ENCODE results near the gene KIF21A.

The KIF21A gene

GRCh38 chr12:39402922-39403321 is 40.0 kb downstream of the KIF21A start:
- no peak overlapping the region for H3K4me3 ChIP-seq (IDR thresholded peaks at IDR 0.05; ENCODE audit: insufficient read depth, low read depth, low read length)
- TF ChIP-seq CTCF (conservative IDR thresholded peaks at IDR 0.05; ENCODE audit: low read depth, low read length), result no peak
- H3K79me2 ChIP-seq (ENCODE audit: insufficient read depth, low read depth), result peaks cover 76% of the 10 kb centered on the region
- no peak overlapping the region for H2AFZ ChIP-seq (ENCODE audit: low read depth)
- no peaks in the 10 kb centered on the region for H3K36me3 ChIP-seq (ENCODE audit: insufficient read depth)
- peaks cover 16% of the 10 kb centered on the region; the same call in 1 of the 2 replicates for H4K20me1 ChIP-seq (ENCODE audit: insufficient read depth)
- H3K4me1 ChIP-seq (ENCODE audit: low read depth, poor library complexity, severe bottlenecking), result peaks cover 11% of the 10 kb centered on the region
- H3K27me3 ChIP-seq (ENCODE audit: insufficient read depth, low read depth), result no peaks in the 10 kb centered on the region
- no peak overlapping the region for H3K4me2 ChIP-seq
- no peak overlapping the region for H3K9ac ChIP-seq
- no peak overlapping the region for H3K27ac ChIP-seq

- no peak for TF ChIP-seq CTCF (conservative IDR thresholded peaks at IDR 0.05; ENCODE audit: low read depth, low read length)
- H3K4me2 ChIP-seq, result no peak overlapping the region
- peaks cover 7% of the 10 kb centered on the region for H3K4me1 ChIP-seq (ENCODE audit: low read depth, poor library complexity, severe bottlenecking)
- H2AFZ ChIP-seq (ENCODE audit: low read depth), result no peak overlapping the region
- no peaks in the 10 kb centered on the region for H3K27me3 ChIP-seq (ENCODE audit: insufficient read depth, low read depth)
- H3K4me3 ChIP-seq (IDR thresholded peaks at IDR 0.05; ENCODE audit: insufficient read depth, low read depth, low read length), result no peak overlapping the region
- peaks cover 78% of the 10 kb centered on the region for H3K79me2 ChIP-seq (ENCODE audit: insufficient read depth, low read depth)
- H4K20me1 ChIP-seq (ENCODE audit: insufficient read depth), result 0 out of 2 replicates have a peak, but pooled peaks cover 11% of the 10 kb centered on the region
- H3K27ac ChIP-seq, result no peak overlapping the region
- no peak overlapping the region for H3K9ac ChIP-seq
- H3K36me3 ChIP-seq (ENCODE audit: insufficient read depth), result no peaks in the 10 kb centered on the region
These were observed 41.5 kb downstream of the KIF21A start for GRCh38 chr12:39401459-39401858.

GRCh38 chr12:39395866-39396265 is 47.1 kb downstream of the KIF21A start:
- Histone ChIP-seq H2AFZ (ENCODE audit: low read depth) (no peak overlapping the region), H3K4me1 (ENCODE audit: low read depth, poor library complexity, severe bottlenecking) (peaks cover 27% of the 10 kb centered on the region), H3K27ac (no peak overlapping the region), H3K36me3 (ENCODE audit: insufficient read depth) (no peaks in the 10 kb centered on the region), H3K9ac (no peak overlapping the region), H3K79me2 (ENCODE audit: insufficient read depth, low read depth) (peaks cover 58% of the 10 kb centered on the region), H3K4me2 (no peak overlapping the region), H3K27me3 (ENCODE audit: insufficient read depth, low read depth) (no peaks in the 10 kb centered on the region), H4K20me1 (ENCODE audit: insufficient read depth) (peaks cover 14% of the 10 kb centered on the region; the same call in 1 of the 2 replicates), H3K4me3 (IDR thresholded peaks at IDR 0.05; ENCODE audit: insufficient read depth, low read depth, low read length) (no peak overlapping the region)
- no peak for TF ChIP-seq CTCF (conservative IDR thresholded peaks at IDR 0.05; ENCODE audit: low read depth, low read length)

- H4K20me1 ChIP-seq (ENCODE audit: insufficient read depth), result peaks cover 14% of the 10 kb centered on the region; the same call in 1 of the 2 replicates
- H3K36me3 ChIP-seq (ENCODE audit: insufficient read depth), result no peaks in the 10 kb centered on the region
- no peak for TF ChIP-seq CTCF (conservative IDR thresholded peaks at IDR 0.05; ENCODE audit: low read depth, low read length)
- peaks cover 53% of the 10 kb centered on the region for H3K79me2 ChIP-seq (ENCODE audit: insufficient read depth, low read depth)
- no peak overlapping the region for H3K4me3 ChIP-seq (IDR thresholded peaks at IDR 0.05; ENCODE audit: insufficient read depth, low read depth, low read length)
- peaks cover 27% of the 10 kb centered on the region for H3K4me1 ChIP-seq (ENCODE audit: low read depth, poor library complexity, severe bottlenecking)
- H3K27me3 ChIP-seq (ENCODE audit: insufficient read depth, low read depth), result no peaks in the 10 kb centered on the region
- no peak overlapping the region for H2AFZ ChIP-seq (ENCODE audit: low read depth)
- H3K4me2 ChIP-seq, result no peak overlapping the region
- no peak overlapping the region for H3K9ac ChIP-seq
- no peak overlapping the region for H3K27ac ChIP-seq
These were observed 49.0 kb downstream of the KIF21A start for GRCh38 chr12:39393890-39394289.

Data from KMS-11 (cell line).